GM21360 (cell line): Measurements from ENCODE around the gene IQCE.

Experiments used
- ATAC-seq: cut with Tn5 transposase; IDR thresholded peaks from one replicate; pipeline ENCODE4 v1.9.1; 2021; ENCODE audit warnings: mild to moderate bottlenecking, moderate library complexity; ENCODE audit not compliant: unreplicated experiment

The IQCE gene

DNA sequence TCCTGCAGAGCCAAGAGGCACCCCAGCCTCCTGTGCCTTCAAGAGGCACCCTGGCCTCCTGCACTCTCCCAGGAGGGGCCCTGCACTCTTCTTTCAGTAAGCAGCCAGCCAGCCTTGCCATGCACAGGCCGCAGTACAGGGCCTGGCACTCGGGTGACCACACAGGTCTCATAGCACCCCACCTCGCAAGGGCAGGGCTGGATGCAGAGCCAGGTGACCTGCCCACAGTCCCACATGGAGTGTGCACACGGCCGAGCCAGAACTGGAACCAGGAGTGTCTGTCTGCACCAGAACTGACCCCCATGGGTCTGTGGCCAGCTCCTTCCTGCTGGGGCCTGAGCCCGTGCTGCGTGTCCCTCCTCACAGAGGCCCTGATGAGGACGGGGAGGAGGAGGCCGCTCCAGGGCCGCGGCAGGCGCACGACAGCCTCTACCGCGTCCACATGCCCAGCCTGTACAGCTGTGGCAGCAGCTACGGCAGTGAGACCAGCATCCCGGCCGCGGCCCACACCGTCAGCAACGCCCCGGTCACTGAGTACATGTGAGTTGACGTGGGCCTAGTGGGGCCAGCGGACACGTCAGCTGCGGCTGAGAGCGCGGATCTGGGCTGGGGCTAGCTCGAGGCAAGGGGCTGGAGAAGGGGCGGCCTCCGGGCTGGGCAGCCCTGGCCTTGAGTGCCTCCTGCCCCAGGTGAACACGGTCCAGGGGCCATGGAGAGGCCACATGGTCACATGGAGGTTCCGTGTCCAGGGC, 99.3 kb downstream of the IQCE start:
- ATAC-seq: no peak

DNA sequence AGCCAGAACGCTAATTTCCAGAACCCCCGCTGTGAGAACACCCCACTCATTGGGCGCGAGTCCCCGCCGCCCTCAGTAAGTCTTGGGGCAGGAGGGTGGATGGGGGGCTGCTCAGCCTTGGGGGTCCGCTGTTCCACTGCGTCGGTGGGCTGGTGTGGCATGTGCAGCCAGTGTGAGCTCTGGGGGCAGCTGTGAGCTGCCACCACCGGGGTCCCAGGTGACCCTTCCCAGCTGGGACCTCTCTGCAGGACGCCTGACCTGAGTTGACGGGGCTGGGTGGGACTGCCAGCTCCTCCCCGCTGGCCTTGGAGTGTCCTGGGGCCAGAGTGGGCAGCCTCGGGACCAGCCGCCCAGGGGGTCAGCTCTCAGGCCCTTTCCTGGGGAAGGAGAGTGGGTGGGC, 100.2 kb downstream of the IQCE start:
- no peak for ATAC-seq

DNA sequence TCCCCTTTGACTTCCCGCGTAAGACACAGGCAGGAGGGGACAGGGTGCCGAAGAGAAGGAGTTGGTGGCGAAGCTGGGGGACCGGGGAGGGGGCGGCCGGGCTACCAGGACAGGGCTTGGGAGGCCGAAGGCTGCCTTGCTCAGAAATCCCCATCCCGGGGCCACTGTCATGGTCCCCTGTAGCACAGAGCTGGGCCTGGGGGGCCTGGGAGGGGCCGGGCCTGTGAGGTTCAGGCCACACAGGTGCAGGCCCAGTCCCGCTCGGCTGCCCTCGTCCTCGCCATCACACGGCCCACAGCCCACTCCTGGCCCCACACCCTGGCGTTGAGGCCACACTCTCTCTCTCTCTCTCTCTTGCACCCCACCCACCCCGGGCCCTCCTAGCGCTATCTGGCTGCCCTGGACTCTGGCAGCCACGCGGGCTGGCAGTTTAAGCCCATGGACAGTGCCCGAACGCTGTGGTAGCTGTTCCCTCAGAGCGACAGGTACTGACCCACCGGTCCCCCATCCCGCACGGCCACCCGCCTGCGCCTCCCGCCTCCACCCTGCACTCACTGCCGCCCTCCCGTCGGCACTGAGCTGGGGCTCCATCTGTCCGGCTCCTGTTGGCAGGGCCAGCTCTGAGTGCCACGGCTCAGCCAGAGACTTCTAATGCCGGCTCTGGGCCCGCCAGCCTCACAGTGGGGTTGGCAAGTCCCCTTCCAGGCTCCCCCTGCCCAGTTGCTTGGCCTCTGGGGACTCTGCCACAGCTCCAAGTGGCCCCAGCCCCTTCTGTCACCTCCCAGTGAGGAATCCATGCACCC, 101.0 kb downstream of the IQCE start:
- ATAC-seq: no peak

DNA sequence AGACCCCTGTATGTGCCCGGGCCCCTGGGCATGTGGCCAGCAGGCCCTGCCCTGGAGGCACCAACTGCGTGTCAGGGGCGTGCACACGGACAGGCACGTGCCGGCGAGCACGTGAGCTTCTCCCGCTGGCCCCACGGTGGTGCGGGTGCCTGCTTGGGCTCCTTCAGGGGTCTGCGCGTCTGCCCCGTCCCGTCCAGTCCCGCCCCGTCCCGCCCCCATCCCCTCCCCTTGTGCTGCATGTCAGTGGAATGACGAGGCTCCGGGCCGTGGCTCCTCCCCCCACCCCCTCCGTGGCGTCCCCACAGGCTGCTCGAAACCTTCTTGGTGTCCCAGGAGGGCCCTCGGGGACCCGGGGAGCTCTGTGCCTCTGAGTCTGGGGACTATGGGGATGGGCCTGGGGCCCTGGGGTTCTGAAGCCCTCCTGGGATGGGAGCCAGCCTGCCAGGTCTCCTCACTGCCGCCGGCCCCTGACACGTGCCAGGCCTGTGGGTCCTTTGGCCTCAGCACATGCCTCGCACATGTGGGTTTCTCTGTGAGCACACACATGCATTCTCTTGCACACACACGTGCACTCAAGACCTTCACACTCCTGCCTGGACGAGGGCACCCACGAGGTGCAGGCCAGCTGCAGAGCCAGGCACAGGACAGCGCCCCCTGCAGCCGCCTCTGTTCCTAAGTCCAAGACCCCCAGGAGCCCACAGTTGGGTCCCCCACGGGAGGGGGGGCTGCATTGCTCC, 101.7 kb downstream of the IQCE start:
- no peak for ATAC-seq

DNA sequence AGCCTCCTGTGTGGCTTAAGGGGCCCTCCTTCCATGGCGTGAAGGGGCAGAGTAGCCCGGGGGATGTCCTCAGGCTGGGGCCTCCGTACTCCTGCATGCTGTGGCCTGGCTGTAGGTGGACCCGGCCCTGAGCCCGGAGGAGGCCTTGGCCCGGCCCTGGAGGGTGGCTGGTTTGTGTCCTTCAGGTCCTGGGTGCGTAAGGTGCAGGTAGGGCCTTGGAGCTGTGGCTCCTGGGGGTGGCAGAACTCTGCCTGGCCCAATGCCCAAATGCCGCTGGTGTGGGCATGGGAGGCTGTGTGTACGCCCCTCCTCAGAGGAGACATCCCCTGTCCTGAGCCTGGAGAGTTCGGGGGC, 102.3 kb downstream of the IQCE start:
- no peak for ATAC-seq

DNA sequence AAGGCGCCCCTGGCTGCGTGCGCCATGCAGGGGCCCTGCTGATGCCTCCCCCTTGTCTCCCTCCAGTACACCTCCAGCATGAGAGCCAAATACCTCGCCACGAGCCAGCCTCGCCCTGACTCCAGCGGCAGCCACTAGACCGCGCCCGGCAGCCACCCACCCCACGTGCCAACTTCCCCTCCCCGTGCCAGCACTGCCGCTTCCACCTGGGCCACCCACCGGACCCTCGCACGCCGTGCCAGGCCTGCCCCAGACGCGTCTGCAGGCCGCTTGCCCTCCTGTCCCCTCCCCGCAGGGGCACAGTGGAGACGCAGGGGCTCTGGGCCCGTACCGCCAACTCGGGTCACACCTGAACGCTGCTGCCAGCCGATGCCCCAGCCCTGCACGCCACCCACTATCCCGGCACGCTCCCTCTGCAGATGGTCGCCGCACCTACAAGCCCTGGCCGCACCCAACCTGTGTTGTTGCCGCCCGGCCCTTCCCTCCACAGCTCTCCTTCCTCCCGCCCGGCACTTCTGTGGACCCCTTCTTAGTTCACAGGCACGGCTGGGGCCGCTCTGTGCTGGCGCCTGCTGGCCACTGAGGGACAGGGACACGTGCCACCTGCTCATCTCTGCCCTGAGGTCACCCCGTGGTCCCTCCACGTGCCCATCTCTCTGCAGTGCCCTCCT, 103.0 kb downstream of the IQCE start:
- ATAC-seq: no peak

DNA sequence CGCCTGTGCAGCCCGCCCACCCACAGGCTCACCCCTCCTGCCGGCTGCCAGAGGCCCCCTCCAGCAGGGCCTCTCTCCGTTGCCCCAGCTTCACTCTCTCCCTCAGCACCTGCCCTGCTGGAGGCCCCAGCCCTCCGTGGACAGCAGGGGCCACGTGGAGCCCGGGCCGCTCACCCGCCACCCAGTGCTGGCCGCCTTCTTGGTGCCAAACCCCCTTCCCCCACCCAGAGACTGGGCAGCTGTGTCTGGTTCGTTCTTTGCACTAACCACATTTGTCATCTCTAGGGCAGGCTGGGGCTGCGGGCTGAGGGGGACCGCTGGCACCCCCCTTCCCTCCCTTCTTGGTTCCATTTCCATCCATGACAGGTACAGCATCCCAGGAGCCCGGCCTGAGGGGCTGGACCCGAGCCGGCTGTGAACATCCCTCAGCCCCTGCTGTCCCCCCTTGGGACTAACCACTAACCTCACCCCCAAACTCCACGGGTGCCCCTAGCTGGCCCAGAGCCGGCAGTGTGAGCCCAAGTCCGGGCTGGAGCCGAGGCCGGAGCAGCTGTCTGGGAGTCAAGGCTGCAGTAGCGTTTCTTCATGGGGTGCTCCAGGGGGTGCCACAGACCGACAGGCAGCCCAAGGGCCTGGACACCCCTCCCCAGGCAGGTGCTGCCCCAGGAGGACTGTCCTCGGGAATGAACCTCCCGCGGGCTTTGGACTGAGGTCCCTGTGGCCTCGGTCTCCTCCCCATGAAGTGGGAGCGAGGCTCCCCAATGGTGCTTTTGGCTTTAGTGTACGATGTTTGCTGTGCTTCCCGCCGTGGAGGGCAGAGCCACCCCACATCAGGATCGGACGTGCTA, 103.7 kb downstream of the IQCE start:
- no peak for ATAC-seq

DNA sequence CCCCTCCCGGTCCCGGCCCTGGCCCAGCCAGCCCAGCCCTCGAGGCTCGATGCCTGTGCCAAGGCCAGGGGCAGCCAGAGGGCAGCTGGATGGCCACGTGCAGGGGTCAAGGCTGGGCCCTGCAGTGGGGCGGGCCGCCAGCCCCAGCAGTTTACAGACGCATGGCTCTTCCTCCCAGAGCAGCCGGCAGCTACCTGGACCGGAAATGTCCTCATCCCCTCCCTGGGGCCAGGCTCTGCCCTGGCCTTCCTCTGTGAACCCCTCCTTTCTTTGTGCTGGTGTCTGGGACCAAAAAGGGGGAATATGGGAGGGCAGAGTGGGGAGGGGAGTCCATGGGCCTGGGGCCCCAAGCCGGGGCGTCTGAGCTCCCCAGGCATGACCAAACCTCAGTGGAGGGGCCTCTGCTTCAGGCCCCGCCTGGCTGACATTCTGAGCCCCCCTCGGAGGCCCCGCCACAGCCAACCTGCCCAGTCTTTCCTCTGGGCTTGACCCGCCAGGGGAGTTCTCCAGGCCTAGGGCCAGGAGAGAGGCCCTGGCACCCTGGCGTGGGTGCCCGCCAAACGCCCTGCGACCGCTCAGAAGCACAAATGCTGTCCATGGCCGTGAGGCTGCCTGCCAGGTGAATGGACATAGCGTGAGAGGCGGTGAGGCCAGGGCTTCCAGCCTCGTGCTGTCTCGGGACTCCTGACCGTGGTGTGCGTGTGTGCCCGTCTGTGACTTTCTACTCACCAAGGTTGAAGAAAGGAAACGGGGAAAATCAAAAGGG, 104.5 kb downstream of the IQCE start:
- no peak for ATAC-seq

DNA sequence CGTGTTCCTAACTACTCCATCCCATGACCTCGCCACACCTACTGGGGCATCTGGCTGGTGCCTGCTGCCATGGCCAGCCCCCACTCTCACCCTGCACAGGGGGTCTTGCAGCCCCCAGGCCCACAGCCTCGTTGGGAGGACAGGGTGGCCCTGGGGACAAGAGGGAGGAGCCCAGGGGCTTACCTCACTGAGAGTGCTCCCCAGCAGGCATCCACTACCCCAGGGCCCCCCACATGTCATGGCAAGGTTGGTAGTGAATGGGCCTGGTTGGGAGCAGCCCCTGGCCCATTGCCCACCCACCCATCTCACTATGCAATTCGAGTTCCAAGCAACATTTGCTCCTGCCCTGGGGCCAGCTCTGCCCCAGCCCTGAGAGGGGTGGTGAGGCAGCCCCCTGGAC, 105.2 kb downstream of the IQCE start:
- ATAC-seq: no peak
